HepG2 (cell line): ENCODE data around the gene ST3GAL2.

Experiments used
- CHCHD3 ChIP-seq: sonication (generic); formaldehyde crosslinking; IDR thresholded peaks from 2 replicates; pipeline ENCODE4 v1.8.0; 2022; ENCODE audit warnings: mild to moderate bottlenecking, missing genetic modification reagents, moderate library complexity
- CTCF ChIP-seq: sonication (generic); formaldehyde crosslinking; IDR thresholded peaks from 2 replicates; pipeline ENCODE4 v1.5.0; 2020; ENCODE audit warnings: mild to moderate bottlenecking, missing genetic modification reagents, moderate library complexity
- ETS1 ChIP-seq: sonication (generic); formaldehyde crosslinking; IDR thresholded peaks from 2 replicates; pipeline ENCODE4 v1.4.0; 2020; ENCODE audit warnings: missing genetic modification reagents
- NFYB ChIP-seq: sonication (generic); formaldehyde crosslinking; IDR thresholded peaks from 2 replicates; pipeline ENCODE4 v1.4.0; 2020; ENCODE audit warnings: missing genetic modification reagents
- ZC3H4 ChIP-seq: sonication (generic); formaldehyde crosslinking; IDR thresholded peaks from 2 replicates; pipeline ENCODE4 v1.4.0; 2020; ENCODE audit warnings: missing genetic modification reagents, borderline replicate concordance
- ZNF335 ChIP-seq: sonication (generic); formaldehyde crosslinking; IDR thresholded peaks from 2 replicates; pipeline ENCODE4 v1.4.0; 2020; ENCODE audit warnings: missing genetic modification reagents
- ZNF724P ChIP-seq: sonication (generic); formaldehyde crosslinking; IDR thresholded peaks from 2 replicates; pipeline ENCODE4 v1.8.0; 2022; ENCODE audit warnings: missing genetic modification reagents, borderline replicate concordance
- ZNF850 ChIP-seq: sonication (generic); formaldehyde crosslinking; conservative IDR thresholded peaks from 2 replicates; pipeline ENCODE4 v1.9.0; 2021; ENCODE audit warnings: mild to moderate bottlenecking, missing genetic modification reagents

- TF ChIP-seq CHCHD3 (CRISPR knock-in tag): no peak
- no peak for TF ChIP-seq CTCF (CRISPR knock-in tag)
- no peak for TF ChIP-seq ZC3H4
- no peak for TF ChIP-seq ZNF850
- no peak for TF ChIP-seq ETS1 (CRISPR knock-in tag)
- no peak for TF ChIP-seq ZNF335 (CRISPR knock-in tag)
- TF ChIP-seq ZNF724P (CRISPR knock-in tag): no peak
- TF ChIP-seq NFYB: no peak
Measured at GRCh38 chr16:70478169-70478568, 39.3 kb upstream of the ST3GAL2 start.
